HG02623 (cell line): ENCODE results near the gene TRABD.

ENCODE experiments used
- ATAC-seq: cut with Tn5 transposase; IDR thresholded peaks from one replicate; pipeline ENCODE4 v1.9.1; 2021; ENCODE audit warnings: moderate library complexity; ENCODE audit not compliant: unreplicated experiment

TRABD gene

DNA sequence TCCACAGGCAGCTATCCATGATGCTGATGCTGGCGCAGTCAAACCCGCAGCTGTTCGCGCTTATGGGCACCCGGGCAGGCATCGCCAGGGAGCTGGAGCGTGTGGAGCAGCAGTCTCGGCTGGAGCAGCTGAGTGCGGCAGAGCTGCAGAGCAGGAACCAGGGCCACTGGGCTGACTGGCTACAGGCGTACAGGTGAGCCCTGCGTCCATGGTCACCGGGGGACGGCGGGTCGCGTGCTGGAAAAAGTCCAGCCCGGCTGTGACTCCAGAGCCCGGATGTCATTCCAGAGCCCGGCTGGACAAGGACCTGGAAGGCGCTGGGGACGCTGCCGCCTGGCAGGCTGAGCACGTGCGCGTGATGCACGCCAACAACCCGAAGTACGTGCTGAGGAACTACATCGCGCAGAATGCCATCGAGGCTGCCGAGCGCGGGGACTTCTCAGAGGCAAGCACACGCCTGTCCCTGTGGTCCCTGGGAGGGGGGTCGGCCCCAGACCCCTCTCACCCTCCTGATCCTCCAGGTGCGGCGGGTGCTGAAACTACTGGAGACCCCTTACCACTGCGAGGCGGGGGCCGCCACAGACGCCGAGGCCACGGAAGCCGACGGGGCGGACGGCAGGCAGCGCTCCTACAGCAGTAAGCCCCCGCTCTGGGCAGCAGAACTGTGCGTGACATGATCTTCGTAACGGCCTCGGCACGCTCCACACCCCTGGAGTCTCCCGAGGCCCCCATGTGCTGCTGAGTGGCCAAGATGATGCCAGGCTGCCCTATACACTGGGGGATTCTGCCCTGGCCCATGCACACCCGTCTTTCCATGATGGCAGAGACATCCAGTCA lies 31.2 kb downstream of the TRABD start:
- no peak for ATAC-seq

DNA sequence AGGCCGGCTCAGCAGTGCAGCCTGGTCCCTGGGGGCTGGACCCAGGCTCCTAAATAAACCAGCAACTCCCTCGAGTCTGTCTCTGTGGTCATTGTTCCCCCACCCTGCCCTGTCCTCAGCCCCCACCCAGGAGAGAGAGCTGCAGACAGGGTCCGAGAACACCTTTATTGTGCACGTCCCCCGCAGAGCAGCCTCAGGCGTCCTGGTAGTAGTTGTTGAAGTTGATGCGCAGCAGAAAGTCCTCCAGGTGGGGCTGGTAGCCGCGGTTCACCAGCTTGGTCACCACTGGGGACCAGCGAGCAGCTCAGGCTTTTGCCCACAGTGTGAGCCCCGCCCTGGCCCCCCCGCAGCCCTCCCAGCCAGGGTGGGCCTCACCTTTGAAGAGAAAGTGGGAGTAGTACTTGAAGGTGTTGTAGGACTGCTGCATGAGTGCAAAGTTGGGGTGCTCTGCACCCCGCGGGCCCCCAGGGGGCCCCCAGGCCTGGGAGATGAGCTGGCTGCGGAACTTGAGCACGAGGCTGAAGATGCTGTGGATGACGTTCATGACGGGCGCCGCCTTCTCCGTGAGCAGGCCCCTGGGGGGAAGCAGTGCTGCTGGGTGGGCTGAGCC lies 31.9 kb downstream of the TRABD start:
- no peak for ATAC-seq

DNA sequence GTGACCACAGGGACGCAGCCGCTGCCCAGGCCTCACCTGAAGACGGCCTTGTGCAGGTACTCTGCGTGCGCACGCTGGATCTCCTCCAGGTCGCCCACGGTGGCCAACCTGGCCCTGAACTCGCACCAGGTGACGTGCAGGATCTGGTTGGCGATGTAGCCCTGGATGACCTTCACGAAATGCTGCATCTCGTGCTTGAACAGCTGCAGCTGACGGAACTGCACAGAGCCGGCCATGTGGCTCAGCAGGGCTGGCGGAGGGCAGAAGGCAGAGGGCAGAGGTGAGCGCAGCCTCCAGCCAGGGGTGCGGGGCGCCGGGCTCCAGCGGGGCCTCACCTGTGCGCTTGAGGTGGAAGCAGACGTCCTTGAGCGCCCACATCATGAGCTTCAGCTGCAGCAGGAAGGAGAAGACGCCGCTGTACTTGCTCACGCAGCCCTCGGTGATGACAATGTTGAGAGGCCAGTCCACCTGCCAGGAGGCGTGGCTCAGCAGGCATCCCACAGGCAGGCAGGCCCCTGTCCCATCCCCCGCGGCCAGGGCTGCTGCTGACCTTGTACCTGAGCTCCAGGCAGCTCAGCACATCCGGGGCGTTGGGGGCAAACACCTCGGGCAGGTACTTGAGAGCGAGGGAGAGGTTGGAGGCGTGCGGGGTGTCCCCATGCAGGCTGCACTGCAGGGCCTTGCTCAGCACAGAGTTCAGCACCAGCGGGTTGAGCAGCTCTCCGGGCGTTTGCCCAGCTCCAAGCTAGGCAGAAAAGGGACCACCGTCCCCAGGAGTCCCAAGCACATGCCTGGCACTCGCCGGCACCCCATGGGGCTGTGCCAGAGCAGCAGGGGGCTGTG lies 32.7 kb downstream of the TRABD start:
- ATAC-seq = no peak

DNA sequence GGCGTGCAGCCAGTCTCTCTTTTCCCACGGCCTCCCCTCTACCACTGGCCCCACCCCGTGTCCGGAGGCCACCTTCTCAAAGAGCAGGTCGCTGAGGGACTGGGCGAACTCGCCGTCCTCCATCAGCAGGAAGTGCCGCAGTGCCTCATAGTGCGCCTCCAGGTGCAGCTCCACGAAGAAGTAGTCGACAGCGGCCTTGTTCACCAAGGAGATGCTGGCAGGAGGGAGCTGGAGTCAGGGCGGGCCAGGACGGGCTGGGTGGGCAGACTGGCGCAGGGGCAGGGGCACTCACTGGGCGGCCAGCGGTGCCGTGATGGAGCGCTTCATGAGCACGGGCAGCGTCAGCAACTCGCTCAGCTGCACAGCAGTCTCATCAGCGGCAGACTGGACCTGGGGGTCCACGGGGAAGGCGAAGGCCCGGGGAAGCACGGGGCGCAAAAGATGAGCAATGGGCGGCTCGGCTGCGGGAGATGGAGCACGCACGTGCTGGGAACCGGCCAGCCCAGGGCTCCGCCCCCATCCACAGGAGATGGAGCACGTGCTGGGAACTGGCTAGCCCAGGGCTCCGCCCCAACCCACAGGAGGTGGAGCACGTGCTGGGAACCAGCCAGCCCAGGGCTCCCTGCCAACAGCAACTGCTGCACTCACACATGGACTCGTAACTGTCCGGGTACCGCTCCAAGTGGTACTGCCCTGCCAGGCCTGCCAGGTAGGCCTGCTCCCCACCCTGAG lies 33.4 kb downstream of the TRABD start:
- no peak for ATAC-seq

DNA sequence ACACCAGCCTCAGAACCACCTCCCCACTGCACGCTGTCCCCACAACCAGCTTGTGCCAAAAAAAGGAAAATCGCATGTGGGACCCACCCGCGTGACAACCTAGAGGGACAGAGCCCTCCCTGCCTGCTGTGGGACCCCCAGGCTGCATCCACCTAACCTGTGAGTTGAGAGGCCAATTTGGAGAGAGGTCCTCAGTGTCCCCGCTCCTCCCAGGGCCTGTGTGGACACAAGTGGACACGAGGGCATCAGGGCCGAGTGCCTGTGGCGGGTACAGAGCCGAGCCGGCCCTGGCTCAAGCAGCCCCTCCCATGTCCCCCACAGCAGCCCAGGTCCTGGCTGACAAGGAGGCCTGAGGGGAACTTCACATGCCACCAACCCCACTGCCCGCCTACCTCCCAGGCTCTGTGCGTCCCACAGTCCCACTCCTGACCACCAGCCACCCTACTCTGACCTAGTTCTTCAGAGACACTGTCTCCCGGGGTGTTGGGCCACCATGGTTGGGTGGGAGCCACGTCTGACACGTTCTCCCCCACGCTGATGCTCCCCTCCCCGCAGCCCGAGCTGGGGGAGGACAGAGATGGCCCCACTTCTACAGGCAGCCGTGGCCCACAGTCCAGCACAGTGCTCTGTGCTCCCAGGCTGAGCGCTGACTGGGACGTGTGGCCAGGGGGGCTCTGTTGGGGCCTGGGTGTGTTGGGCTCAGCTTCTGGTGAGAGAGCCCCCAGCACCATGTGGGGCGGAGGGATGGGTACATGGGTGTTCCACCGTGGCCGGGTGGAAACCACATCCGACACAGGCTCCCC lies 34.3 kb downstream of the TRABD start:
- no peak for ATAC-seq

DNA sequence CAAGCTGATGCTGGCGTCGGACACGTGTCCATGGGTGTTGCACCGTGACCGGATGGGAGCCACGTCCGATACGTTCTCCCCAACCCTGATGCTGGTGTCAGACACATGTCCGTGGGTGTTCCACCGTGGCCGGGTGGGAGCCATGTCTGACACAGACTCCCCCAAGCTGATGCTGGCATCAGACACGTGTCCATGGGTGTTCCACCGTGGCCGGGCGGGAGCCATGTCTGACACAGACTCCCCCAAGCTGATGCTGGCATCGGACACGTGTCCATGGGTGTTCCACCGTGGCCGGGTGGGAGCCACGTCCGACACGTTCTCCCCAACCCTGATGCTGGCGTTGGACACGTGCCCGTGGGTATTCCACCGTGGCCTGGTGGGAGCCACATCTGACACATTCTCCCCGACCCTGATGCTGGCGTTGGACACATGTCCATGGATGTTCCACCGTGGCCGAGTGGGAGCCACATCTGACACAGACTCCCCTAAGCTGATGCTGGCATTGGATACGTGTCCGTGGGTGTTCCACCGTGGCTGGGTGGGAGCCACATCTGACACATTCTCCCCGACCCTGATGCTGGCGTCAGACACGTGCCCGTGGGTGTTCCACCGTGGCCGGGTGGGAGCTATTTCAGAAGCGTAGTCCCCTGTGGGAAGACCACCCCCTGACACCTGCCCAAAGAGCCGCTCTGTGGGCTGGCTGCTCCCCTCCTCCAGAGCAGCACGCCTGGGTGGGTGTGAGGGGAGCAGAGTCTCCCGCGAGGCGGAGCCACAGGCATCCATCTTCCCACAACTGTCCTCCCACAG lies 35.1 kb downstream of the TRABD start:
- ATAC-seq = no peak

DNA sequence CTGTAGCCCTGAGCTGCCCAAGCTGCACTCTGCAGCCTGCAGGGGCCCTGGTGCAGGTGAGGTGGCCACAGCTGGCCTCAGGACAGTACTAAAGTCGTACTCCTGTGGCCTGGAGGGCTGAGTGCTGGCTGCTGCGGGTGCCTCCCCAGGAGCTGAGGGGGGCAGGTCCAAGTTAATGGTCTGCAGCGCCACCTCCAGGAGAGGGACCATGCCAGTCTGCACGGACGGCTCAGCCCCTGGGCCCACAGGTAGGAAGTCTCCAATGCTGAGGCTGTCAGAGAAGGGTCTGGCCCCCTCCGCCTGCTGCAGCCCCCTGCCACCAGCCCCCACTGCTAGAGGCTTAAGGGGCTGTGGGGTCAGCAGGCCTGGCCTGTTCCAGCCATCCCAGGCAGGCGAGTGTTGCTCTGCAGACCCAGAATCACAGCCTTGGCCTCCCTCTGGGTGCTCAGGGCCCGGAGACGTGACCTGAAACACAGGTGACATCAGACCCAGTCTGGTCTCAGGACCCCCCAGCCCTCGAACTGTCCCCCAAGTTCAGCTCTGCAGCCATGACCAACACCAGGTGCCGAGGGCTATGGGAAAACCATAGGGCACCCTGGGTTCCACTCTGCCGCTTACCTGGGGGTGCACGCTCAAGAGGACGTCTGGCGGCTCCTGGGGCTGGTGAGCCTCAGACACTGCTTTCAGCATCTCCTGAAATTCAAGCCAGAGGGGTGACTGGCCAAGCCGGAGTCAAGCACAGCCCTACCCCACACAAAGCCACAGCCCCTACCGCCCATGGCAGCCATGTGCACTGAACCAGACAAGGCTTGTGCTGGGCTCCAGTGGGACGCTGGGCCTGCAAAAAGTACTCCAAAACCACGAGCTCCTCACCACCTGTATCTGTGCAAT lies 35.9 kb downstream of the TRABD start:
- no peak for ATAC-seq

DNA sequence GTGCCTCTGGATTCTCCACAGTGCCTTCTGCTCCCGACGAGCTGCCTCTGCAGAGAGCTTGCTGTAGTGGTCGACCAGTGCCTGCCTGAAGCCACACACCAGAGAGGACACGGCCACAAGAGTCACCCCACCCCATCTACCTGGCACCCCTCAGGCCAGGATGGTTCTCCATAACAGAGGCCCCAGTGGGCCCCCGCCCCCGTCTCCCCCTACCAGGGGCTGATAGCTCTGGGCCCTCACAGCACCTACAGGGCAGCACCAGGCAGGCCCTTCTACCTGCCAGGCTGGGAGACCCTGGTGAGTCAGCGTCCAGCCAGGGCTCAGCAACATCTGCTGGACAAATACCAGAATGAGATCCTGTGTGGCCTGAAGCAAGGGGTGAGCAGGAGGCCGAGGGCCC lies 36.8 kb downstream of the TRABD start:
- no peak for ATAC-seq

DNA sequence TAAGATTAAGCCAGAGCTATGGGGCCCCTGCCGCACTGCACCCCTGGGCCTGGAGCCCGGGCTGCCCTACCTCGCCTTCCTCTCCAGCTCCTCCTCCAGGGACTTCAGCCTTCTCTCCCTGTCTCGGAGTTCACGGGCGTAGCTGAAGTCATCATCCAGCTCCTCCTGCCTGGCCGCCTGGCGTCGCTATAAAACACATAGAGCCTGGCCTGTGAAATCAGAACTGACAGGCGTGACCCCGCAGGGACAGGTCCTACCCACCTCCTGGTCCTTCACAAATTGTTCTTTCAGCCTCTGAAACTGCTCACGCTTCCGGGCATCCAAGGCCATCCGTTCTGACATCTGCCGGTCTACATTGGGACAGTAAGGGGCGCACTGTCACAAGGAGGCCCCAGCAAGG lies 38.4 kb downstream of the TRABD start:
- no peak for ATAC-seq

DNA sequence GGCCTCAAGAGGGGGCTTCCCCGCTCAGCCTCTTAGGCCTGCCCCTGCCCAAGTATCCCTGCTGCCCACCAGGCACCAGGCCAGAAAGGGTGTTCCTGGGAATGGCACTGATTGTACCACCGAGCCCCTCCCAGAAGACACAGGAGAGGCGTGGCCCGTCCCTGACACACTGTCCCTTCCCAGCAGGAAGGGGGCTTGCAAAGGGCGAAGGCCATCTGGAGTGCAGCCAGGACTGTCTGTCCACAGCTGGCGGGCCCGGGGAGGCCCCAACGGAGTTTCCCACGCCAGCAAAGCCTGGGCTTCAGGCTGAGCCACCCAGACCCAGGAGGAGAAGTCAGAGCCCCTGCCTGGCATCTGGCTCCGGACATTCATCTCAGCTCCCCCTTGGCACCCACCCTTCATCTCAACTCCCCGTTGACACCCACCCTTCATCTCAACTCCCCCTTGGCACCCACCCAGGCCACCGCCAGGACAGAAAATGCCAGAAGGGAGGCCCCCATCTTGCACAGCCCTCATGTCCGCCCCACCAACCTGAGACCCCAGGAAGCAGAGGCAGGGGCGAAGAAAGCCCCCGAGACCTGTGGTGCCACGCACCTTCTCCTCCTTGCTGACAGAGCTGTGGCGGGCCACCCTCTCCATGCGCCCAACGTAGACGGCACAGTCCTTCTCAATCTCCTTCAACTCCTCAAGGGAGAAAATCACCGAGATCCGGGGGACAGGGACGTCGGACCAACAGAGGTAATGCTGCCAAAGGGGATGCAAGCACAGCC lies 39.7 kb downstream of the TRABD start:
- no peak for ATAC-seq

DNA sequence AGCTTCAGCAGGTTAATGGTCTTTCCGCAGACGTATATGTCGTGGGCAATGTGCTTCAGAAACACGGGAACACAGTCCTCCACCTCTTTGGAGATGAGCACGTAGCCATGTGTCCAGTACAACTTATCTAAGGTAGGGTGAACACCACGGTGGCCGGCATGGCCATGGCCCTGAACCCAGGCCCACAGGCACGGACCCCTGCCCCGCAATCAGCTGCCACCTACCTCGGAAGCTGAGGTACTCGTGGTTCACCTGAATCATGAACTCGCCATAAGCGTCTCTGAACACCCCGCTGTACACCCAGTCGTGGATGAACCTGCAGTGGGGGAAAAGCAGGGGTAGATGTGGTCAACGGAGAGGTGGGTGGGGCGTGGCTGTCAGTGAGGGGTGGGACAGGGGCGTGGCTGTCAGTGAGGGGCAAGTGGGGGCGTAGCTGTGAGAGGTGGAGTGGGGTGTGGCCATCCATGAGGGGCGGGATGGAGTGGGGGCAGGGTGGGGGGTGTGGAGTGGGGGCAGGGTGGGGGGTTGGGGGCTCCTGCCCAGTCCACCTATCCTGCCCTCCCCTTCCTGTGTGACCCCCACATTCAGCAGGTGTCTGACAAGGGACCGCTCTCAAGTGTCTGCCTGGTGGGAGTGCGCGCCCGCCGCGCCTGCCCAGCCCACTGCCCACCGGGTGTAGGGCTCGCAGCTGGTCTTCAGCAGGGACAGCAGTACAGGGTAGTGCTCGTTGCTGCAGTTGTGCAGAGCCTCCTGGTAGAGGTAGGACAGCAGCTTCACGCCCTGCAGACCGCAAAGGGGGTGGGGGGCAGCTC lies 40.6 kb downstream of the TRABD start:
- ATAC-seq = no peak

DNA sequence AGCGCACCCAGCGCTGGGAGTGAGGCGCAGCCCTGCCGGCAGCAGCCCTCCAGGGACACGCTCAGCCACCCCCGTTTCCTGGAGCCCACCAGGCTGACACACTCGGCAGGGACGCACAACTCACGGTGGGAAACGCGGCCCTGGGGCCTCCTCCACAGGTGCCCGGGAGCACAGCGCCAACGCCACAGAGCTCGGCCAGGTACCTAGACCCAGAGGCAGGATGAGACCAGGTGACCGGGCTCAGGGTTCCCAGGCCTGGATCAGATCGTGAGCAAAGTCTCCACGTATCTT lies 41.1 kb downstream of the TRABD start:
- ATAC-seq = no peak

DNA sequence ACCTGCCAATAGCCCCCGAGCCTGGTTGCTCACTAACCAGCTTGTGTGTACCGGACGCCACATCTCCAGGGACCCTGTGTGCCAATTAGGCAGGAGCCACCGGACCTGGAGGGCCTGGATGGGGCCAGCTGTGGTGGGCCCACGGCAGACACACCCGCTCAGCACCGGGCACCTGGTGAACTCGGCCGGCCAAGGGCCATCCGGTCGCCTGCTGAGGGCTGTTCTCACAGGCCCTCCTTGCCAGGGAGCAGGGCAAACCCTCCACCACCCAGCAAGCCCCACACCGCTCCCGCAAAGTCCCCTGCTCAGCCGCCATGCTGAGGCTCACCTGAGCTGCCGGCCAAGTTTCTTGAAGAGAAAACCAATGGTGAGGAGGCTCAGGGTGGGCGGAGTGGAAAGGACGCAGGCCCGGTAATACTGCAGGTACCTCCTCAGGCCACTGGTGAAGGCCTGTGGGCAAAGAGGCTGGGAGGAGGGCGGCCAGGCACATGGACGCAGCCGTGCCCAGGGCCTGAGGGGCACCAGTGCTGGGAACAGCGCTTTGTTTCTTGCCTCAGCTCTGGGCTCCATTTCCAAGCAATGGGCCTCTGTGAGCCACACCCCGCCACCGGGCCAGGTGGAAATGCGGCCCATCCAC lies 42.0 kb downstream of the TRABD start:
- no peak for ATAC-seq

DNA sequence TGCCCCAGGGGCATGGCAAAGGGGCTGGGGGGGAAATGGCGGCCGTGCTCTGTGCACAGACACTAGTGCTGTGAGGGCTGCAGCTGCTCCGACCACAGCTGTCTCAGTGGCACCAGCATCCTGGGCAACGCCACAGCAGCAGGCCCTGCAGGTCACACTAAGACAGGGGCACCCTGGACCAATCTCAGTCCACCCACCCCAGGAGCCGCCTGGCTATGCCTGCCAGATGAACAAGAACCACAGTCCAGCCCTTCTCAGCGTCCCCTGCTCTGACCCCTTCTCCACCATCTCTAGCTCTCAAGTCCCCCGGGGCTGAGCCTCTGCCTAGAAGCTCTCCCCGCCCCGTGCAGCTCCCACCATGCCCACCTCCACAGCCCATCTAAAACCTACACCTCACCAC lies 42.7 kb downstream of the TRABD start:
- ATAC-seq = no peak

DNA sequence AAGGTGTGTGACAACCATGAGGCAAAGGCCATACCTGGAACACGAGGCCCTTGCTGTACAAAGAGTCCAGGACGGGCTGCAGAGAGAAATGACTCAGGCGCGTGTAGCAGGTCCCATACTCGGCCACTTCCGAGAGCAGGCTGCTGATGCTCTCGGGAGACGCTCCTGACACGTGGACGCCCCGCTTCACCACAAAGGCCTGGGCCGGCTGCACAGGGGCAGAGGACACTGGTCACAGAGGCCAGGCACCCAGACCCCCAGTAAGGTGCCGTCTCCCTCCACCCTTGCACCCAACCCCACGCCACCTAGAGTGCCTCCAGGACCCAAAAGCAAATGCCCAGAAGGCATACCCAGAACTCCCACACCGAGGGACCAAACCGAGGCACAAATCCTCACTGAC lies 43.7 kb downstream of the TRABD start:
- no peak for ATAC-seq

DNA sequence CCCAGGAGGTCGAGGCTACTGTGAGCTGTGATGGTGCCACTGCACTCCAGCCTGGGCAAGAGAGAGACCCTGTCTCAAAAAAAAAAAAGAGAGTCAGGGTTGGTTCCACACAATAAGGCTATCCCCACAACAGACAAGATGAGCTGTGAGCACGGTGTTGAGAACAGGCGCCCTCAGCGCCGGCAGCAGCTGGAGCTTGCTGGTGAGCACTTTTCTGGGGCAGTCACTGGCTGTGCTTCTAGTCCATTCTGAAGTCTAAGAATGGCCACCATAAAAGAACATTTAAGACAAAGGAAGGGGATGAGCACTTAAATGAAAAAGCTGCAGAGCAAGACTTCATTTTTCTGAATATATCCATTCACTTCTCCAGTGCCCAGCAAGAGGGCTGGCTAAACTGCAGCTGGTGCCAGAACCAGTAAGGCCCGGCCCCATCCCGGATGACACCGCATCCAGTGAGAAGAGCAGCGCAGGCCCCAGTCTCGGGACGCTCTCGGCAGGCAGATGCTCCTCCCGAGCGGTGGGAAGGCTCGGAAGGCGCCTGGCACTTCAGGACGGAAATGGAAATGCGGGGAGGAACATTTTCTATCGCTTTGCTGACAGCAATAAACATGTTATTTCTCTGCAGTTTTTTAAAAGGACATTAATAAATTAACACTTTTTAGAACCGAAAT lies 46.9 kb downstream of the TRABD start:
- no peak for ATAC-seq
